ENCODE measurements around the gene RNF38. TPM values are rescaled to one million over a fixed set of nuclear protein-coding genes. Genes with fewer than 3 reads are reported as not detected.

RNF38 gene
- polyA plus RNA-seq, 3 donors, result 11.3 to 33.2 (median 13.6) TPM

DNA sequence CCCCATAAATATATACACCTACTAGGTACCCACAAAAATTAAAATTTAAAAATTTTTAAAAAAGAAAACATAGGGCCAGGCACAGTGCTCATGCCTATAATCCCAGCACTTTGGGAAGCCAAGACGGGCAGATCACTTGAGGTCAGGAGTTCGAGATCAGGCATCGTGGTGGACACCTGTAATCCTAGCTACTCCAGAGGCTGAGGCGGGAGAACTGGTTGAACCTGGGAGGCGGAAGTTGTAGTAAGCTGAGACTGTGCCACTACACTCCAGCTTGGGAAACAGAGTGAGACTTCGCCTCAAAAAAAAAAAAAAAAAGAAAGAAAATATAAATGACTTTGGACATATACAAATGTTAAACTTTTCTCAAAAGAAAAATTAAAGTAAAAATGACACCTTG, 33.3 kb upstream of the RNF38 start:
- peaks cover 39% of the 10 kb centered on the region for H3K79me2 ChIP-seq (ENCODE audit: insufficient read depth, low read length)
- TF ChIP-seq, protein P1, sequence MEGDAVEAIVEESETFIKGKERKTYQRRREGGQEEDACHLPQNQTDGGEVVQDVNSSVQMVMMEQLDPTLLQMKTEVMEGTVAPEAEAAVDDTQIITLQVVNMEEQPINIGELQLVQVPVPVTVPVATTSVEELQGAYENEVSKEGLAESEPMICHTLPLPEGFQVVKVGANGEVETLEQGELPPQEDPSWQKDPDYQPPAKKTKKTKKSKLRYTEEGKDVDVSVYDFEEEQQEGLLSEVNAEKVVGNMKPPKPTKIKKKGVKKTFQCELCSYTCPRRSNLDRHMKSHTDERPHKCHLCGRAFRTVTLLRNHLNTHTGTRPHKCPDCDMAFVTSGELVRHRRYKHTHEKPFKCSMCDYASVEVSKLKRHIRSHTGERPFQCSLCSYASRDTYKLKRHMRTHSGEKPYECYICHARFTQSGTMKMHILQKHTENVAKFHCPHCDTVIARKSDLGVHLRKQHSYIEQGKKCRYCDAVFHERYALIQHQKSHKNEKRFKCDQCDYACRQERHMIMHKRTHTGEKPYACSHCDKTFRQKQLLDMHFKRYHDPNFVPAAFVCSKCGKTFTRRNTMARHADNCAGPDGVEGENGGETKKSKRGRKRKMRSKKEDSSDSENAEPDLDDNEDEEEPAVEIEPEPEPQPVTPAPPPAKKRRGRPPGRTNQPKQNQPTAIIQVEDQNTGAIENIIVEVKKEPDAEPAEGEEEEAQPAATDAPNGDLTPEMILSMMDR (IDR thresholded peaks at IDR 0.05), result no peak
- peaks cover 0 to 3% of the 10 kb centered on the region in 2 donors for H3K36me3 ChIP-seq (replicated peaks in 1 of 2; ENCODE audit: control insufficient read depth in 1 of 2, insufficient read depth in 2 of 2, low read length in 2 of 2)
- H3K4me3 ChIP-seq (replicated peaks in 1 of 3; ENCODE audit: low read depth in 2 of 3, low read length in 3 of 3), result no peak overlapping the region
- no peaks in the 10 kb centered on the region for H3K27me3 ChIP-seq (ENCODE audit: control insufficient read depth in 2 of 2, insufficient read depth in 2 of 2, low read length in 2 of 2)
- intact Hi-C loops (cut with micrococcal nuclease), result no loop called here
- H3K4me1 ChIP-seq (ENCODE audit: control insufficient read depth in 1 of 2, insufficient read depth in 2 of 2, low read length in 2 of 2), result no peaks in the 10 kb centered on the region
- H3K27me3 Mint-ChIP-seq (ENCODE audit: low read depth in 3 of 3), result no peaks in the 10 kb centered on the region
- peaks cover 11 to 13% of the 10 kb centered on the region in 2 donors for H3K36me3 Mint-ChIP-seq
- no peak overlapping the region for H3K4me2 ChIP-seq (replicated peaks; ENCODE audit: extremely low read depth, low read length, poor library complexity, severe bottlenecking)
- peaks cover 81% of the 10 kb centered on the region for H4K20me1 ChIP-seq (ENCODE audit: insufficient read depth, low read length)
- DNase-seq, result no peak
- H3K9ac ChIP-seq (ENCODE audit: insufficient read depth, low read length, poor library complexity, severe bottlenecking), result no peak overlapping the region
- no peaks in the 10 kb centered on the region for H3K9me3 ChIP-seq (replicated peaks in 1 of 2; ENCODE audit: control insufficient read depth in 1 of 2, insufficient read depth in 1 of 2, low read length in 2 of 2)
- H3K27ac Mint-ChIP-seq, result no peak overlapping the region
- no peak overlapping the region for H3K4me3 Mint-ChIP-seq
- no peak overlapping the region for H3K27ac ChIP-seq (ENCODE audit: low read depth in 1 of 2, low read length in 2 of 2)
- no peak overlapping the region for H2AFZ ChIP-seq (ENCODE audit: insufficient read depth, low read depth, low read length, poor library complexity, severe bottlenecking)
- no peaks in the 10 kb centered on the region for H3K9me3 Mint-ChIP-seq
- WGBS (ENCODE audit: insufficient coverage), result 100% methylated on average over 3 of the region's 6 CpGs
- H3K4me1 Mint-ChIP-seq, result peaks cover 4% of the 10 kb centered on the region

DNA sequence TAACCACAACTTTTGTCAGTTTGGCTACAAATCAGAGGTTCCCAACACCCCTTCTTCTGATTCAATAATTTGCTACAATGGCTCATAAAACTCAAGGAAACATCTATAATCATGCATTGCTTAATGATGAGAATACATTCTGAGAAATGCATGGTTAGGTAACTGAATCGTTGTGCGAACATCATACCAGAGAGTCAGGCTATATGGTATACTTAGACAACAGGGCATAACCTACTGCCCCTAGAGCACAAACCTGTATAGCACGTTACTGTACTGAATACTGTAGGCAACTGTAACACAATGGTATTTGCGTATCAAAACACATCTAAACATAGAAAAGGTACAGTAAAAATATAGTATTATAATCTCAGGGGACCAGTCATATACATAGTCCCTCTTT, 31.0 kb upstream of the RNF38 start:
- Histone ChIP-seq H3K27me3 (ENCODE audit: control insufficient read depth in 2 of 2, insufficient read depth in 2 of 2, low read length in 2 of 2) (no peaks in the 10 kb centered on the region), H4K20me1 (ENCODE audit: insufficient read depth, low read length) (peaks cover 73% of the 10 kb centered on the region), H3K9me3 (replicated peaks in 1 of 2; ENCODE audit: control insufficient read depth in 1 of 2, insufficient read depth in 1 of 2, low read length in 2 of 2) (no peaks in the 10 kb centered on the region), H3K9ac (ENCODE audit: insufficient read depth, low read length, poor library complexity, severe bottlenecking) (no peak overlapping the region), H3K4me3 (replicated peaks in 1 of 3; ENCODE audit: low read depth in 2 of 3, low read length in 3 of 3) (no peak overlapping the region), H3K4me1 (ENCODE audit: control insufficient read depth in 1 of 2, insufficient read depth in 2 of 2, low read length in 2 of 2) (no peaks in the 10 kb centered on the region), H3K36me3 (replicated peaks in 1 of 2; ENCODE audit: control insufficient read depth in 1 of 2, insufficient read depth in 2 of 2, low read length in 2 of 2) (peaks cover 0 to 3% of the 10 kb centered on the region in 2 donors), H2AFZ (ENCODE audit: insufficient read depth, low read depth, low read length, poor library complexity, severe bottlenecking) (no peak overlapping the region), H3K4me2 (replicated peaks; ENCODE audit: extremely low read depth, low read length, poor library complexity, severe bottlenecking) (no peak overlapping the region), H3K79me2 (ENCODE audit: insufficient read depth, low read length) (peaks cover 24% of the 10 kb centered on the region), H3K27ac (ENCODE audit: low read depth in 1 of 2, low read length in 2 of 2) (no peak overlapping the region)
- TF ChIP-seq, protein P1 (IDR thresholded peaks at IDR 0.05), result no peak
- DNase-seq, result no peak
- H3K9me3 Mint-ChIP-seq, result no peaks in the 10 kb centered on the region
- H3K36me3 Mint-ChIP-seq, result peaks cover 13 to 18% of the 10 kb centered on the region in 2 donors
- no peaks in the 10 kb centered on the region for H3K4me1 Mint-ChIP-seq
- H3K4me3 Mint-ChIP-seq, result no peak overlapping the region
- H3K27me3 Mint-ChIP-seq (ENCODE audit: low read depth in 3 of 3), result peaks cover 0 to 1% (median 0%) of the 10 kb centered on the region in 3 donors
- 100% methylated on average over 2 of the region's 4 CpGs for WGBS (ENCODE audit: insufficient coverage)
- intact Hi-C loops (cut with micrococcal nuclease), result no loop called here
- H3K27ac Mint-ChIP-seq, result no peak overlapping the region

Measured in CD14-positive monocyte (primary cell).